HG03103 (cell line): ENCODE measurements around the gene CLN6.
"Not testable (repeated sequence)": the region's sequence is repeated elsewhere in the genome, so short reads cannot be mapped to it uniquely, and the experiment has no call there.

Experiments
- ATAC-seq: cut with Tn5 transposase; IDR thresholded peaks from one replicate; pipeline ENCODE4 v1.9.1; 2021; ENCODE audit warnings: low read depth; ENCODE audit not compliant: unreplicated experiment

The CLN6 gene

GRCh38 chr15:68208636-68209240 is 20.8 kb downstream of the CLN6 start:
- no peak for ATAC-seq

GRCh38 chr15:68208136-68208535 is 21.4 kb downstream of the CLN6 start:
- no peak for ATAC-seq

- ATAC-seq, result no peak
These were observed 22.2 kb downstream of the CLN6 start for GRCh38 chr15:68207176-68207935.

- no peak for ATAC-seq
These were observed 22.8 kb downstream of the CLN6 start for GRCh38 chr15:68206711-68207151.

GRCh38 chr15:68205954-68206539 is 23.5 kb downstream of the CLN6 start:
- no peak for ATAC-seq

- no peak for ATAC-seq
These were observed 24.0 kb downstream of the CLN6 start for GRCh38 chr15:68205558-68205944.

- no peak for ATAC-seq
These were observed 24.6 kb downstream of the CLN6 start, which contains the start of gene CALML4 for GRCh38 chr15:68204776-68205557. TSS of gene CALML4 (minus strand) at chr15:68205332. CDS start at chr15:68205247, 85 bp downstream.

GRCh38 chr15:68204361-68204760 is 25.2 kb downstream of the CLN6 start:
- no peak for ATAC-seq

GRCh38 chr15:68203956-68204355 is 25.6 kb downstream of the CLN6 start:
- no peak for ATAC-seq

GRCh38 chr15:68203486-68203885 is 26.0 kb downstream of the CLN6 start:
- ATAC-seq, result no peak

GRCh38 chr15:68202994-68203393 is 26.5 kb downstream of the CLN6 start:
- ATAC-seq, result not testable (repeated sequence)

- ATAC-seq, result no peak
These were observed 27.7 kb downstream of the CLN6 start for GRCh38 chr15:68201879-68202261.

- ATAC-seq, result no peak
These were observed 28.2 kb downstream of the CLN6 start for GRCh38 chr15:68201153-68201878.

- ATAC-seq, result no peak
These were observed 29.3 kb downstream of the CLN6 start for GRCh38 chr15:68200016-68200861.

GRCh38 chr15:68199340-68199739 is 30.2 kb downstream of the CLN6 start:
- ATAC-seq, result no peak

GRCh38 chr15:68197661-68198437 is 31.7 kb downstream of the CLN6 start:
- no peak for ATAC-seq

GRCh38 chr15:68197170-68197492 is 32.4 kb downstream of the CLN6 start:
- ATAC-seq, result no peak

- no peak for ATAC-seq
These were observed 32.9 kb downstream of the CLN6 start for GRCh38 chr15:68196445-68197169.
